Lower leg skin (tissue), 4 donors: Measurements from ENCODE around the gene CREBBP. TPM values are rescaled to one million over a fixed set of nuclear protein-coding genes. Genes with fewer than 3 reads are reported as not detected.
A peak's percentile ranks its signal among the peaks of the same experiment; 100 is the strongest.

Experiments used
- DNase-seq, 2 donors: peaks; one replicate each; pipeline ENCODE4 v3.0.0-alpha.2; 2019; ENCODE audit warnings: low spot score in 2 of 2
- H3K4me3 ChIP-seq: fragments of 200-600 bp; sonication (generic); 2 replicates; pipeline ENCODE4 v1.5.1; 2017; ENCODE audit warnings: mild to moderate bottlenecking, low read depth; ENCODE audit not compliant: poor library complexity, severe bottlenecking
- POLR2A ChIP-seq, 2 donors: fragments of 450-650 bp; IDR thresholded peaks; one replicate each; pipeline ENCODE4 v1.6.1; 2016 to 2017; ENCODE audit warnings: antibody characterized with exemption in 2 of 2, mild to moderate bottlenecking in 1 of 2, moderate library complexity in 1 of 2
- WGBS, 2 donors: methylation state at CpG; one replicate each; pipeline ENCODE4 v1.1.5; 2018; 5-methylcytosine and 5-hydroxymethylcytosine counted together
- intact Hi-C: fragments of 100-400 bp; cut with DNase I; formaldehyde crosslinking; loops from one replicate; pipeline ENCODE4 v1.15.0; 2023; ENCODE audit warnings: low total_unique reads
- total RNA-seq, 4 donors: library from RNA; depleted of rRNA; stranded (reverse); fragments of >200 nt; gene quantifications; one replicate each; pipeline ENCODE4 v1.1.0, GENCODE V29; 2016
- TF ChIP-seq, protein P1 (sequence below), 3 donors: fragments of 450-650 bp; IDR thresholded peaks; one replicate each; pipeline ENCODE4 v1.5.1; 2016; ENCODE audit warnings: antibody characterized with exemption in 3 of 3, mild to moderate bottlenecking in 3 of 3, moderate library complexity in 2 of 3

The CREBBP gene
- total RNA-seq, 4 donors from 2014 or later: 45.5 to 152 (median 65.7) TPM

DNA sequence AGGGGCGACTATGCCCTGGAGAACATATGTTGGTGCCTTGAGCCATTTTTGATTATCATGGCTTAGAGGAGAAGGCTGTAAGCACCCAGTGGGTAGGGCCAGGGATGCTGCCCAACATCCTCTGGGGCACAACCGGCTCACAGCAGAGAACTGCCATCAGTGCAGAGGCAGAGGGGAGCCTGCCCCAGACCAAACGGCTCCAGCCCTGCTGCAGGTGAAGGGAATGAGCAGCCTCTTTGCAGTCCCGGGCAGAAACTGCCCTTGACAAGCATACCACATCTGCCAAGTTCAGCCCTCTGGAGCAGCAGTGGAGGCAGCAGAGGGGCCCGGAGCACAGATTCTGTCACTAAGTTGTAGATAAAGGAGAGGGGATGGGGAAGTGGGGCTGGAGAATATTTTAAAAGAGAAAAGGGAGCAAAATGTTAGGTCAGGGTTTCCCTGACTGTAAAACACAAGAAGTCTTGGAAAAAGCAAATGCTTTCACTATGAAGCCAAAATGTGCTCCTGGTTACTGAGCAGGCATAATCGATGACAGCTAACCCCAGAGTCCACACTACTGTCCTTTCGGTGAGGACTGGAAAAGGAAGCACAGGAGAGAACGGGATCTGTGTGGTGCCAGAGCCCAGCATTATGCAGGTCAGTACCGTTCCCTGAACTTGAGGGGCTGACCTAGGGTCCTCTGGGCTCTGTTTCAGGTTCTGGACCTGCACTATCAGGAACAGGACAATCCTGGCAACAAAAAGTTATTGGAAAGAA lies 72.0 kb downstream of the CREBBP start:
- H3K4me3 ChIP-seq: no peak overlapping the region
- WGBS, 2 donors: 86 to 87% methylated on average over 9 of the region's 9 CpGs
- TF ChIP-seq, protein P1, sequence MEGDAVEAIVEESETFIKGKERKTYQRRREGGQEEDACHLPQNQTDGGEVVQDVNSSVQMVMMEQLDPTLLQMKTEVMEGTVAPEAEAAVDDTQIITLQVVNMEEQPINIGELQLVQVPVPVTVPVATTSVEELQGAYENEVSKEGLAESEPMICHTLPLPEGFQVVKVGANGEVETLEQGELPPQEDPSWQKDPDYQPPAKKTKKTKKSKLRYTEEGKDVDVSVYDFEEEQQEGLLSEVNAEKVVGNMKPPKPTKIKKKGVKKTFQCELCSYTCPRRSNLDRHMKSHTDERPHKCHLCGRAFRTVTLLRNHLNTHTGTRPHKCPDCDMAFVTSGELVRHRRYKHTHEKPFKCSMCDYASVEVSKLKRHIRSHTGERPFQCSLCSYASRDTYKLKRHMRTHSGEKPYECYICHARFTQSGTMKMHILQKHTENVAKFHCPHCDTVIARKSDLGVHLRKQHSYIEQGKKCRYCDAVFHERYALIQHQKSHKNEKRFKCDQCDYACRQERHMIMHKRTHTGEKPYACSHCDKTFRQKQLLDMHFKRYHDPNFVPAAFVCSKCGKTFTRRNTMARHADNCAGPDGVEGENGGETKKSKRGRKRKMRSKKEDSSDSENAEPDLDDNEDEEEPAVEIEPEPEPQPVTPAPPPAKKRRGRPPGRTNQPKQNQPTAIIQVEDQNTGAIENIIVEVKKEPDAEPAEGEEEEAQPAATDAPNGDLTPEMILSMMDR (IDR thresholded peaks at IDR 0.05): no peak
- DNase-seq: no peak
- intact Hi-C loops: no loop called here

DNA sequence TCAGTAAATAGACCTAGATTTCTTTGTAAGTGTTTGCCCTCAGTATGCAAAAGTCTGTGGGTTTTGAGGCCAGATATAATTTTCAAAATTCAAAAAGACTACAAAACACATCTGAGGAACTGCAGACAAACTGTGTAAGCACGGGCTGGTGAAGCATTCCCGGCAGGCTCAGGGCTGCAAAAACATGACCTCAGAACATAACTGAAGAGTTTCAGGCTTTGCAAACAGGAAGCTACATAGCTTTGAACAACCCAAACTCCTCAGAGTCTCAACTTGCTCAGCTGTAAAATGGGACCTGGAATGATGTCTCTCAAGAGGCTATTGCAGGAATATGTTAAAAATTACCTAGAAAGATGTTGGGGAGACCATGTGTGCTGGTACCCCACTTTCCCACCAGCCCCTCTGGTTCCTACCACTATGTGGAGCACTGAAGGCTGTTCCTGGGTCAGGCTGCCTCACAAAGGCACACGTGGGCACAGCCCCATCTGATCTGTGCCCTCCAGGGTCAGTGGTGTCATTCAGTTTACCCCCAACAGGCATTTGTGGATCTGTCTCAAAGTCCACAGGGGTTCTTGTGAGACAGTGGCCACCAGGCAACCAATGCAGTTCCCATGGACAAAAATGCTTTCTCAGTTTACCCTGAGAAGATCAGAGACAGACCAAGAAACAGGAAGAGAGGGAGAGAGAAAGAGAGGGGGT lies 72.9 kb downstream of the CREBBP start:
- H3K4me3 ChIP-seq: no peak overlapping the region
- TF ChIP-seq POLR2A (IDR thresholded peaks at IDR 0.05): no peak
- TF ChIP-seq, protein P1 (IDR thresholded peaks at IDR 0.05): no peak
- DNase-seq: no peak
- intact Hi-C loops: no loop called here
- WGBS, 2 donors: 60 to 64% methylated on average over 3 of the region's 3 CpGs

DNA sequence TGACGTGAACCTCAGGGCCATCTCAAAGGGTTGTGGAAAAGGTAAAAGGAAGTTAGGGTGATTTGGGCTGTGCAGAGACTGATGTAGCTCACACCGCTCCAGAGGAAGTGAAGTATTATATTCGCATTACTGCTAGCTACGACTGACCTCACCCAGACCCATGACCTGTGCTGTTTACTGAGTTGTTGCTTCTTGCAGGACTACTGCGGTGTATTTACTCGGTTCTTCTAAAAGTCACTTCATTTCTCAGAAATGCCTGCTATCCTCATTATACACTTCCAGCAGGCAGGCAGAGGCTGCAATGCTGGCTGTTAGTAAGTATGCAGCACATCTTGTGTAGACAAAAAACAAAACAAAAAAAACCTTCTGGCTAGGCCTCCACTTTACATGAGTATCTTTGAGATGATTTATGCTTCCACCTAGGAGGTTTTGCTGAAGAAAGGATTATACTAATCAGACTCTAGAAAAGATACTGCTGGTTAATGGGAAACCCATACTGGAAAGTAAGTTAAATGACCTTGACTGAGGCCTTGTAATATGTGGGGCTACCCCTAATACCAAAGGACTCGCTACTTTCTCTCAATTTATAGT lies 76.0 kb downstream of the CREBBP start:
- DNase-seq: no peak
- intact Hi-C loops: loop anchor here (5.0 kb wide), 1 partner anchor 1203 kb away; no protein-coding TSS in a partner anchor
- WGBS, 2 donors: 77 to 78% methylated on average over 7 of the region's 7 CpGs
- TF ChIP-seq POLR2A (IDR thresholded peaks at IDR 0.05): no peak
- TF ChIP-seq, protein P1 (IDR thresholded peaks at IDR 0.05): no peak
- no peak overlapping the region for H3K4me3 ChIP-seq

DNA sequence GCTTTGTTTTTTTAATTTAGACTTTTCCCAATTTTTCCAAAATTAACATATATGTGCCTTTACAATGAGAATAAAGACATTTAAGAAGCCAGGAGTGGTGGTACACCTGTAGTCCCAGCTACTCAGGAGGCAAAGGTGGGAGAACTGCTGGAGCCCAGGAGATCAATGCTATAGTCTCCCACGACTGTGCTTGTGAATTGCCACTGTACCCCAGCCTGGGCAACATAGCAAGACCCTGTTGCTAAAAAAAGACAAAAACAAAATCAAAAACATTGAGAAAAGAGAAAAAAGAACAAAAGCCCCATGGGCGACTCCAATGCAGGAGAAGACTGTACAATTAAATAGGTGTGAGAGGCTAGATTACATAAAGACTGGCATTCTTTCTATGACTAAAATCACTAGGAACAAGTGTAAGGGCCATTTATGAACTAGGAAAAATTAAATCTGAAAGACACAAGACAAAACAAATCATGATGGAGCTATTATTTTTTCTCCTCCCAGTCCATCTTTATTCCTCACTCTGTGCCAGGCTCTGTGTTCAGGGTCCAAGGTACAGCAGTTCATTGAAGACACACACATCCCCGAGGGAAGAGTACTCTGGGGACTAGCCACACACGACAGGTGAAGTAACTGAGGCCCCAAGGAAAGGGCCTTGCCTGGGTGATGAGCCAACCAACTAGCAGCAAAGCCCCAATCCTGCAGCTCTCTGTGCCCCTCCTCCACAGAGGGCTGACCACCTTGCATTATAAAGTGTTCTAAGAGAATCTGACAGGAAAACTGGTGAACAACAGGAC lies 79.8 kb downstream of the CREBBP start:
- DNase-seq: peak in 1 of 2 donors; percentile 31
- no peak overlapping the region for H3K4me3 ChIP-seq
- intact Hi-C loops: loop anchor here (5.0 kb wide), 1 partner anchor 1207 kb away; no protein-coding TSS in a partner anchor
- no peak for TF ChIP-seq POLR2A (IDR thresholded peaks at IDR 0.05)
- TF ChIP-seq, protein P1 (IDR thresholded peaks at IDR 0.05): no peak
- 81 to 91% methylated on average over 4 of the region's 4 CpGs for WGBS, 2 donors

DNA sequence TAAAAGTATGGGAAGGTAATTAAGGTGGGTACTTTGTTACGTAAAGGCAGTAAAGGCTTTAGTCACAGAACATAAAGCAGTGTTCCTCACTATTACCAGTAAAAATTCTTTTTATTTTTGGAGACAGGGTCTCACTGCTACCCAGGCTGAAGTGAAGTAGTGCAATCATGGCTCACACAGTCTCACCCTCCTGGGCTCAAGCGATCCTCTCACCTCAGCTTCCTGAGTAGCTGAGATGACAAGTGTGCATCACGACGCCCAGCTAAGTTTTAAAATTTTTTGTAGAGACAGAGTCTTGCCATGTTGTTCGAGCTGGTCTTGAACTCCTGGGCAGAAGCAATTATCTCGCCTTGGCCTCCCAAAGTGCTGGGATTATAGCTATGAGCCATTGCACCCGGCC lies 80.5 kb downstream of the CREBBP start:
- no peak overlapping the region for H3K4me3 ChIP-seq
- 89% methylated on average over 7 of the region's 7 CpGs for WGBS, 2 donors
- peak in 1 of 2 donors; percentile 1 for DNase-seq
- TF ChIP-seq, protein P1 (IDR thresholded peaks at IDR 0.05): no peak
- no peak for TF ChIP-seq POLR2A (IDR thresholded peaks at IDR 0.05)
- intact Hi-C loops: loop anchor here (5.0 kb wide), 1 partner anchor 1207 kb away; no protein-coding TSS in a partner anchor
